SU-DHL-6 (cell line): ENCODE results near the gene TBCA.

Source experiments
- EZH2phosphoT487 ChIP-seq: fragments of 200-600 bp; sonication (generic), shearing (Covaris generic); conservative IDR thresholded peaks from 2 replicates; pipeline ENCODE4 v1.6.1; 2018; ENCODE audit warnings: mild to moderate bottlenecking, antibody characterized with exemption, low read length, moderate library complexity, mixed read lengths
- TF ChIP-seq, protein P1 (sequence below): fragments of 200-600 bp; sonication (generic); IDR thresholded peaks from one replicate; pipeline ENCODE4 v1.5.1; 2017; ENCODE audit warnings: antibody characterized with exemption, mild to moderate bottlenecking, low read length, moderate library complexity; ENCODE audit not compliant: insufficient read depth, poor library complexity, severe bottlenecking

DNA sequence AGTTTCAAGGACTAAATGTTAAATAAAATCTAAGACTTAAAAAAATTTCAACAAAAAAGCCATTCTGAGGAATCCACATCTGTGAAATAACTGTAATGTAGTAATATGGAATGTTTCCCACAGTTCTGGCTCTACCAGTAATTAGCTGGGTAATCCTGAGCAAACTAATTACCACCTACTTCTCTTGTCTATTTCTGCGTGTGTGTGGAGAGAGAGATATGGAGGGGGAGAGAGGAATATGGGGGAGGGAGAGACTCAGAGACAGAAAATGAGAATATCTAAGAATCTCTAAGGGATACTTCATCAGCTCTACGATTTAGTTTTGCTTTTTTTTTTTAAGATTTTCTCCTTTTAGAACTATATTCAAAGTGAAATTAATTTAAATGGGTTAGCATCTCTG, 28.0 kb downstream of the TBCA start:
- TF ChIP-seq, protein P1, sequence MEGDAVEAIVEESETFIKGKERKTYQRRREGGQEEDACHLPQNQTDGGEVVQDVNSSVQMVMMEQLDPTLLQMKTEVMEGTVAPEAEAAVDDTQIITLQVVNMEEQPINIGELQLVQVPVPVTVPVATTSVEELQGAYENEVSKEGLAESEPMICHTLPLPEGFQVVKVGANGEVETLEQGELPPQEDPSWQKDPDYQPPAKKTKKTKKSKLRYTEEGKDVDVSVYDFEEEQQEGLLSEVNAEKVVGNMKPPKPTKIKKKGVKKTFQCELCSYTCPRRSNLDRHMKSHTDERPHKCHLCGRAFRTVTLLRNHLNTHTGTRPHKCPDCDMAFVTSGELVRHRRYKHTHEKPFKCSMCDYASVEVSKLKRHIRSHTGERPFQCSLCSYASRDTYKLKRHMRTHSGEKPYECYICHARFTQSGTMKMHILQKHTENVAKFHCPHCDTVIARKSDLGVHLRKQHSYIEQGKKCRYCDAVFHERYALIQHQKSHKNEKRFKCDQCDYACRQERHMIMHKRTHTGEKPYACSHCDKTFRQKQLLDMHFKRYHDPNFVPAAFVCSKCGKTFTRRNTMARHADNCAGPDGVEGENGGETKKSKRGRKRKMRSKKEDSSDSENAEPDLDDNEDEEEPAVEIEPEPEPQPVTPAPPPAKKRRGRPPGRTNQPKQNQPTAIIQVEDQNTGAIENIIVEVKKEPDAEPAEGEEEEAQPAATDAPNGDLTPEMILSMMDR, result no peak
- TF ChIP-seq EZH2phosphoT487, result no peak
